DOHH2 (cell line): ENCODE results near the gene CYP27B1.

Experiments used
- EZH2phosphoT487 ChIP-seq: fragments of 200-600 bp; sonication (generic); IDR thresholded peaks from 2 replicates; pipeline ENCODE4 v1.6.1; 2017; ENCODE audit warnings: borderline replicate concordance, mild to moderate bottlenecking, antibody characterized with exemption, low read length, moderate library complexity, mixed read lengths
- TF ChIP-seq, protein P1 (sequence below): fragments of 200-600 bp; sonication (generic); IDR thresholded peaks from one replicate; pipeline ENCODE4 v1.5.1; 2014; ENCODE audit warnings: antibody characterized with exemption, mild to moderate bottlenecking, low read depth, low read length; ENCODE audit not compliant: poor library complexity, severe bottlenecking

- TF ChIP-seq, protein P1, sequence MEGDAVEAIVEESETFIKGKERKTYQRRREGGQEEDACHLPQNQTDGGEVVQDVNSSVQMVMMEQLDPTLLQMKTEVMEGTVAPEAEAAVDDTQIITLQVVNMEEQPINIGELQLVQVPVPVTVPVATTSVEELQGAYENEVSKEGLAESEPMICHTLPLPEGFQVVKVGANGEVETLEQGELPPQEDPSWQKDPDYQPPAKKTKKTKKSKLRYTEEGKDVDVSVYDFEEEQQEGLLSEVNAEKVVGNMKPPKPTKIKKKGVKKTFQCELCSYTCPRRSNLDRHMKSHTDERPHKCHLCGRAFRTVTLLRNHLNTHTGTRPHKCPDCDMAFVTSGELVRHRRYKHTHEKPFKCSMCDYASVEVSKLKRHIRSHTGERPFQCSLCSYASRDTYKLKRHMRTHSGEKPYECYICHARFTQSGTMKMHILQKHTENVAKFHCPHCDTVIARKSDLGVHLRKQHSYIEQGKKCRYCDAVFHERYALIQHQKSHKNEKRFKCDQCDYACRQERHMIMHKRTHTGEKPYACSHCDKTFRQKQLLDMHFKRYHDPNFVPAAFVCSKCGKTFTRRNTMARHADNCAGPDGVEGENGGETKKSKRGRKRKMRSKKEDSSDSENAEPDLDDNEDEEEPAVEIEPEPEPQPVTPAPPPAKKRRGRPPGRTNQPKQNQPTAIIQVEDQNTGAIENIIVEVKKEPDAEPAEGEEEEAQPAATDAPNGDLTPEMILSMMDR, result no peak
- no peak for TF ChIP-seq EZH2phosphoT487
These were observed 8.2 kb upstream of the CYP27B1 start for GRCh38 chr12:57775044-57775443.
